ENCODE results near the gene SYT3. TPM values are rescaled to one million over a fixed set of nuclear protein-coding genes. Genes with fewer than 3 reads are reported as not detected.

Gene SYT3
- total RNA-seq, 1 experiment from 2014 or later, result 14.6 TPM

DNA sequence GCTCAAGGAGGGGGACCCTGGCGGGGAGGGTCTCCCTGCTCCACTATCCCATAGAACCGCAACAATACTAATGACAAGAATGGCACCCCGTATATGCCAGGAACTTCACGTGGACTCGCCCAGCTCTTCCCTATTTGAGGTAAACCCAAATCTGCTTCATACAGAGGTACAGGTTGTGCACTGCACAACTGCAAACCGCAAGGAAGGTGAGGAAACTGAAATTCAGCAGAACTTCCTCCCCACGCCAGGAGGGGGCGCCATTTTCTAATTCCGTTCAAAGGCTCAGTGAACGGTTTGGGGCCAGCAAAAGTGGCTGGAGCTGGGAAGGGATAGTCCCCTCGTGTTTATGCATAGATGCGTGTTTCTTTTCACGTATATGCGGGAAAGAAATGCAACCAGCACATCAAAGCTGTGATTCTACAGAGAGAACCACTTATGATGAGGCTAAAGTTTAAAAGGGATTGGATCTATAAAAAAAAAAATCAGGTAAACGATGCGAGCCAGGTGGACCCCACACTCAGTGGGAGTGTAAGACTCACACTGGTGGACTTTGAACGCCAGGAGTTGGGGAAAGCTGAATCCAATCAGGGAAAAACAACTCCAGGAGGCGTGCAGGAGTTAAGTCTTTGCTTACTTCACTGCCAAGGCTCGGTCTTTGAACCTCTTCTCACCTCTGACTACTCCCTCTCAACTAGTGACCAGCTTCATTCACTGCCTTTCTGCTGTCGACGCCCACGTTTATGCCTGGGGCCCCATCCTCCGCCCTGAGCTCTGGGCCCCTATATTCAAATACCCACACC, 29.8 kb upstream of the SYT3 start:
- POLR2A ChIA-PET, result interaction anchor here (0.5 to 1.5 kb wide), 2 partner anchors 11 to 26 kb away, joined by 4 to 6 read pairs; no protein-coding TSS in a partner anchor

DNA sequence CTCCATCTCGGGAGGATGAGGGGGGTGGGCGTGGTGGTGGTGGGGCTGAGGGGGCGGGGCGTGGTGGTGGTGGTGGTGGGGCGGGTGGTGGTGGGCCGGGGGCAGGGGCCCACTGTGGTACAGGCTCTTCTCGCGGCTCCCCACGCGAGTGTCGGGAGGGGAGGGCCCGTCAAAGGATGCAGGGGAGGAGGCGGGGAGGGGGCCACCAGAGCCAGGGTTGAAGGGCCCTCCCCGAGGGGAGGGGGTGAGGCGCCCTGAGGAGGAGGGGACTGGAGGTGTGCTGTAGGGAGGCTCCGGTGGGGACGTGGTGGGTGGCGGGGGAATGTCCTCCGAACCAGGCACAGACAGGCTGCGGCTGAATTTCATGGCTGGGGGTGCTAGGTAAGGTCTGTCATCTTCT, 29.2 kb upstream of the SYT3 start:
- peaks cover 6% of the 10 kb centered on the region for H3K36me3 Mint-ChIP-seq
- CTCF ChIA-PET, result interaction anchor here (1.4 to 1.7 kb wide), 4 partner anchors 35 to 112 kb away, joined by 4 to 13 read pairs (median 10); no protein-coding TSS in a partner anchor
- H3K4me1 Mint-ChIP-seq, result peaks cover 17% of the 10 kb centered on the region
- DNase-seq (ENCODE audit: low spot score), result no peak
- POLR2A ChIA-PET, result interaction anchor here (1.5 kb wide), 1 partner anchor 11 kb away, joined by 6 read pairs; no protein-coding TSS in a partner anchor
- H3K9me3 Mint-ChIP-seq, result peaks cover 6% of the 10 kb centered on the region
- H3K4me3 Mint-ChIP-seq, result peak overlapping the region; percentile 47
- no peak for ATAC-seq
- H3K27me3 Mint-ChIP-seq (ENCODE audit: low read depth), result peaks cover 86% of the 10 kb centered on the region
- no peak overlapping the region for H3K27ac Mint-ChIP-seq
- TF ChIP-seq SP1 (CRISPR knock-in tag; conservative IDR thresholded peaks at IDR 0.05), result 0 out of 2 replicates have a peak, but pooled peaks have one; percentile 22
- no peak for TF ChIP-seq NR3C1 (CRISPR knock-in tag; conservative IDR thresholded peaks at IDR 0.05; ENCODE audit: low read depth)

More for the DNA sequence above, 29.8 kb upstream of the SYT3 start:
- Mint-ChIP-seq H3K4me1 (peaks cover 23% of the 10 kb centered on the region), H3K4me3 (peak overlapping the region; percentile 47), H3K27ac (no peak overlapping the region), H3K36me3 (0 out of 2 replicates have a peak, but pooled peaks cover under 1% of the 10 kb centered on the region), H3K27me3 (ENCODE audit: low read depth) (peaks cover 86% of the 10 kb centered on the region), H3K9me3 (peaks cover under 1% of the 10 kb centered on the region; the same call in 1 of the 2 replicates)
- CTCF ChIA-PET, result interaction anchor here (0.6 to 1.9 kb wide), 29 partner anchors 10 to 349 kb away, joined by 3 to 13 read pairs (median 4); partner anchors contain the start of gene C19orf81
- TF ChIP-seq, protein P1, sequence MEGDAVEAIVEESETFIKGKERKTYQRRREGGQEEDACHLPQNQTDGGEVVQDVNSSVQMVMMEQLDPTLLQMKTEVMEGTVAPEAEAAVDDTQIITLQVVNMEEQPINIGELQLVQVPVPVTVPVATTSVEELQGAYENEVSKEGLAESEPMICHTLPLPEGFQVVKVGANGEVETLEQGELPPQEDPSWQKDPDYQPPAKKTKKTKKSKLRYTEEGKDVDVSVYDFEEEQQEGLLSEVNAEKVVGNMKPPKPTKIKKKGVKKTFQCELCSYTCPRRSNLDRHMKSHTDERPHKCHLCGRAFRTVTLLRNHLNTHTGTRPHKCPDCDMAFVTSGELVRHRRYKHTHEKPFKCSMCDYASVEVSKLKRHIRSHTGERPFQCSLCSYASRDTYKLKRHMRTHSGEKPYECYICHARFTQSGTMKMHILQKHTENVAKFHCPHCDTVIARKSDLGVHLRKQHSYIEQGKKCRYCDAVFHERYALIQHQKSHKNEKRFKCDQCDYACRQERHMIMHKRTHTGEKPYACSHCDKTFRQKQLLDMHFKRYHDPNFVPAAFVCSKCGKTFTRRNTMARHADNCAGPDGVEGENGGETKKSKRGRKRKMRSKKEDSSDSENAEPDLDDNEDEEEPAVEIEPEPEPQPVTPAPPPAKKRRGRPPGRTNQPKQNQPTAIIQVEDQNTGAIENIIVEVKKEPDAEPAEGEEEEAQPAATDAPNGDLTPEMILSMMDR (IDR thresholded peaks at IDR 0.05), result peak; percentile 95
- no peak for TF ChIP-seq IRF2 (CRISPR knock-in tag; IDR thresholded peaks at IDR 0.05; ENCODE audit: borderline replicate concordance, low read depth)
- DNase-seq (ENCODE audit: low spot score) (no peak), ATAC-seq (no peak)

DNA sequence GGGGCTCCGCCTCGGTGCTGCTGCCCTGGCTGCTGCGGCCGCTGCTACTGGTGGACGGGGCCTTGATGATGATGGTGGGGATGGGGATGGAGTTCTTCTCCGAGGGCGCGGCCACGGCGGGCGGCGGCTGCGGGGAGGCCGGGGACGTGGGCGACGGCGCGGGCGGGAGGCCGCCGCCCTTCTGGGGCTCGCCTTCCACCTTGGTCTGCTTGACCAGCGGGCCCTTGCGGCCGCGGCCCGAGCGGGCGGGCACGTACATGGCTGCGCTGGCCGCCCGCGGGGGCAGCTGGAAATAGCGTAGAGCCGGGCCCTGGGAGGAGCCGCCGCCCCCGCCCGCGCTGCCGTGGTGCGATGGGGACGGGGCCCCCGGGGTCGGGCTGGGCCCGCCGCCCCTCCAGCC, 28.7 kb upstream of the SYT3 start:
- DNase-seq (ENCODE audit: low spot score) (no peak), ATAC-seq (no peak)
- Mint-ChIP-seq H3K4me3 (no peak overlapping the region), H3K36me3 (peaks cover 8% of the 10 kb centered on the region), H3K4me1 (peaks cover 15% of the 10 kb centered on the region), H3K27me3 (ENCODE audit: low read depth) (peaks cover 87% of the 10 kb centered on the region), H3K9me3 (peaks cover 11% of the 10 kb centered on the region), H3K27ac (no peak overlapping the region)
- CTCF ChIA-PET, result no interaction called here
- POLR2A ChIA-PET, result no interaction called here
- TF ChIP-seq ZNF219 (CRISPR knock-in tag; IDR thresholded peaks at IDR 0.05; ENCODE audit: borderline replicate concordance), result no peak
- TF ChIP-seq, protein P2, sequence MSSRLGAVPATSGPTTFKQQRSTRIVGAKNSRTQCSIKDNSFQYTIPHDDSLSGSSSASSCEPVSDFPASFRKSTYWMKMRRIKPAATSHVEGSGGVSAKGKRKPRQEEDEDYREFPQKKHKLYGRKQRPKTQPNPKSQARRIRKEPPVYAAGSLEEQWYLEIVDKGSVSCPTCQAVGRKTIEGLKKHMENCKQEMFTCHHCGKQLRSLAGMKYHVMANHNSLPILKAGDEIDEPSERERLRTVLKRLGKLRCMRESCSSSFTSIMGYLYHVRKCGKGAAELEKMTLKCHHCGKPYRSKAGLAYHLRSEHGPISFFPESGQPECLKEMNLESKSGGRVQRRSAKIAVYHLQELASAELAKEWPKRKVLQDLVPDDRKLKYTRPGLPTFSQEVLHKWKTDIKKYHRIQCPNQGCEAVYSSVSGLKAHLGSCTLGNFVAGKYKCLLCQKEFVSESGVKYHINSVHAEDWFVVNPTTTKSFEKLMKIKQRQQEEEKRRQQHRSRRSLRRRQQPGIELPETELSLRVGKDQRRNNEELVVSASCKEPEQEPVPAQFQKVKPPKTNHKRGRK (CRISPR knock-in tag; IDR thresholded peaks at IDR 0.05; ENCODE audit: borderline replicate concordance), result no peak
- TF ChIP-seq, protein P3, sequence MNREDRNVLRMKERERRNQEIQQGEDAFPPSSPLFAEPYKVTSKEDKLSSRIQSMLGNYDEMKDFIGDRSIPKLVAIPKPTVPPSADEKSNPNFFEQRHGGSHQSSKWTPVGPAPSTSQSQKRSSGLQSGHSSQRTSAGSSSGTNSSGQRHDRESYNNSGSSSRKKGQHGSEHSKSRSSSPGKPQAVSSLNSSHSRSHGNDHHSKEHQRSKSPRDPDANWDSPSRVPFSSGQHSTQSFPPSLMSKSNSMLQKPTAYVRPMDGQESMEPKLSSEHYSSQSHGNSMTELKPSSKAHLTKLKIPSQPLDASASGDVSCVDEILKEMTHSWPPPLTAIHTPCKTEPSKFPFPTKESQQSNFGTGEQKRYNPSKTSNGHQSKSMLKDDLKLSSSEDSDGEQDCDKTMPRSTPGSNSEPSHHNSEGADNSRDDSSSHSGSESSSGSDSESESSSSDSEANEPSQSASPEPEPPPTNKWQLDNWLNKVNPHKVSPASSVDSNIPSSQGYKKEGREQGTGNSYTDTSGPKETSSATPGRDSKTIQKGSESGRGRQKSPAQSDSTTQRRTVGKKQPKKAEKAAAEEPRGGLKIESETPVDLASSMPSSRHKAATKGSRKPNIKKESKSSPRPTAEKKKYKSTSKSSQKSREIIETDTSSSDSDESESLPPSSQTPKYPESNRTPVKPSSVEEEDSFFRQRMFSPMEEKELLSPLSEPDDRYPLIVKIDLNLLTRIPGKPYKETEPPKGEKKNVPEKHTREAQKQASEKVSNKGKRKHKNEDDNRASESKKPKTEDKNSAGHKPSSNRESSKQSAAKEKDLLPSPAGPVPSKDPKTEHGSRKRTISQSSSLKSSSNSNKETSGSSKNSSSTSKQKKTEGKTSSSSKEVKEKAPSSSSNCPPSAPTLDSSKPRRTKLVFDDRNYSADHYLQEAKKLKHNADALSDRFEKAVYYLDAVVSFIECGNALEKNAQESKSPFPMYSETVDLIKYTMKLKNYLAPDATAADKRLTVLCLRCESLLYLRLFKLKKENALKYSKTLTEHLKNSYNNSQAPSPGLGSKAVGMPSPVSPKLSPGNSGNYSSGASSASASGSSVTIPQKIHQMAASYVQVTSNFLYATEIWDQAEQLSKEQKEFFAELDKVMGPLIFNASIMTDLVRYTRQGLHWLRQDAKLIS (CRISPR knock-in tag; IDR thresholded peaks at IDR 0.05; ENCODE audit: borderline replicate concordance), result no peak
- no peak for TF ChIP-seq PRRX2 (CRISPR knock-in tag; IDR thresholded peaks at IDR 0.05)
- TF ChIP-seq TEAD4 (CRISPR knock-in tag; IDR thresholded peaks at IDR 0.05), result no peak
- no peak for TF ChIP-seq ESRRA (CRISPR knock-in tag; IDR thresholded peaks at IDR 0.05; ENCODE audit: borderline replicate concordance)
- TF ChIP-seq, protein P4, sequence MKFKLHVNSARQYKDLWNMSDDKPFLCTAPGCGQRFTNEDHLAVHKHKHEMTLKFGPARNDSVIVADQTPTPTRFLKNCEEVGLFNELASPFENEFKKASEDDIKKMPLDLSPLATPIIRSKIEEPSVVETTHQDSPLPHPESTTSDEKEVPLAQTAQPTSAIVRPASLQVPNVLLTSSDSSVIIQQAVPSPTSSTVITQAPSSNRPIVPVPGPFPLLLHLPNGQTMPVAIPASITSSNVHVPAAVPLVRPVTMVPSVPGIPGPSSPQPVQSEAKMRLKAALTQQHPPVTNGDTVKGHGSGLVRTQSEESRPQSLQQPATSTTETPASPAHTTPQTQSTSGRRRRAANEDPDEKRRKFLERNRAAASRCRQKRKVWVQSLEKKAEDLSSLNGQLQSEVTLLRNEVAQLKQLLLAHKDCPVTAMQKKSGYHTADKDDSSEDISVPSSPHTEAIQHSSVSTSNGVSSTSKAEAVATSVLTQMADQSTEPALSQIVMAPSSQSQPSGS (CRISPR knock-in tag; IDR thresholded peaks at IDR 0.05; ENCODE audit: borderline replicate concordance, low read depth), result no peak
- no peak for TF ChIP-seq SMAD3 (CRISPR knock-in tag; IDR thresholded peaks at IDR 0.05; ENCODE audit: borderline replicate concordance)
- no peak for TF ChIP-seq CREB1 (CRISPR knock-in tag; IDR thresholded peaks at IDR 0.05)
- no peak for TF ChIP-seq NFYB (CRISPR knock-in tag; conservative IDR thresholded peaks at IDR 0.05; ENCODE audit: low read depth)
- no peak for TF ChIP-seq CREM (CRISPR knock-in tag; IDR thresholded peaks at IDR 0.05)
